ES-I3 (cell line): Measurements from ENCODE around the gene NCOR2.

Experiments used
- H3K36me3 ChIP-seq: 2 replicates; pipeline ENCODE4 v1.6.1; 2013; ENCODE audit warnings: mild to moderate bottlenecking, low read length, control low read depth, moderate library complexity; ENCODE audit not compliant: insufficient read depth
- H3K4me1 ChIP-seq: 2 replicates; pipeline ENCODE4 v1.6.1; 2013; ENCODE audit warnings: mild to moderate bottlenecking, control low read depth, low read length; ENCODE audit not compliant: insufficient read depth
- H3K9ac ChIP-seq: 2 replicates; pipeline ENCODE4 v1.6.1; 2013; ENCODE audit warnings: low read depth, mild to moderate bottlenecking, low read length, moderate library complexity
- H3K9me3 ChIP-seq: 2 replicates; pipeline ENCODE4 v1.6.1; 2013; ENCODE audit warnings: mild to moderate bottlenecking, low read length, moderate library complexity; ENCODE audit not compliant: control insufficient read depth, insufficient read depth

NCOR2 gene

DNA sequence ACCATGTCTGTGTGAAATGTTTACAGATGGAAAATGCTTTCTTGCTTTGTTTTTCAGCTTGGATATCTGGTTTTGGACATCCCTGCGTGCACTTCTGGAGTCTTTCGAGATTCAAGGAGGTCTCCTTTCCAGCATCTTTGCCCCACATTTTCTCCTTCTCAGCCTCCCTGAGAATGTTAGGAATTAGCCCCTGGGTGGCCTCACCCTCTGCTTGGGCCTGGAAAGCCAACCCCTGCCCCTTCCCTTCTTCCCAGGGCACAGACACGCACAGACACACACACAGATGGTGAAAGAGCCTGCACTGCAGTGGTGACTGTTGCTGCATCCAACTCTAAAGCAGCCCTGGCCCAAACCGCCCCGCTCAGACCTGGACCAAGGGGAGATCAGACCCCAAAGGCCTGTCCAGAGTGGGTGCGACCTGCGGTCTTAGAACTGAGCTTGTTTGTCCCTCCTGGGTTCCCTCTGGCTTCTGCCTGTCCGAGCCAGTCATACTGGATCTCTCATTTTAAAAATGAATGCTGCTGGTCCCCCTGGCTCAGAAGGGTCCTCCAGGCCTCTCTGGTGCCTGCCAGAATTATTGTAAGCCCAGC is 8.7 kb upstream of the NCOR2 start:
- H3K4me1 ChIP-seq = peaks cover 10% of the 10 kb centered on the region
- H3K9ac ChIP-seq = no peak overlapping the region
- no peaks in the 10 kb centered on the region for H3K36me3 ChIP-seq
- peaks cover 3% of the 10 kb centered on the region; the same call in 1 of the 2 replicates for H3K9me3 ChIP-seq

DNA sequence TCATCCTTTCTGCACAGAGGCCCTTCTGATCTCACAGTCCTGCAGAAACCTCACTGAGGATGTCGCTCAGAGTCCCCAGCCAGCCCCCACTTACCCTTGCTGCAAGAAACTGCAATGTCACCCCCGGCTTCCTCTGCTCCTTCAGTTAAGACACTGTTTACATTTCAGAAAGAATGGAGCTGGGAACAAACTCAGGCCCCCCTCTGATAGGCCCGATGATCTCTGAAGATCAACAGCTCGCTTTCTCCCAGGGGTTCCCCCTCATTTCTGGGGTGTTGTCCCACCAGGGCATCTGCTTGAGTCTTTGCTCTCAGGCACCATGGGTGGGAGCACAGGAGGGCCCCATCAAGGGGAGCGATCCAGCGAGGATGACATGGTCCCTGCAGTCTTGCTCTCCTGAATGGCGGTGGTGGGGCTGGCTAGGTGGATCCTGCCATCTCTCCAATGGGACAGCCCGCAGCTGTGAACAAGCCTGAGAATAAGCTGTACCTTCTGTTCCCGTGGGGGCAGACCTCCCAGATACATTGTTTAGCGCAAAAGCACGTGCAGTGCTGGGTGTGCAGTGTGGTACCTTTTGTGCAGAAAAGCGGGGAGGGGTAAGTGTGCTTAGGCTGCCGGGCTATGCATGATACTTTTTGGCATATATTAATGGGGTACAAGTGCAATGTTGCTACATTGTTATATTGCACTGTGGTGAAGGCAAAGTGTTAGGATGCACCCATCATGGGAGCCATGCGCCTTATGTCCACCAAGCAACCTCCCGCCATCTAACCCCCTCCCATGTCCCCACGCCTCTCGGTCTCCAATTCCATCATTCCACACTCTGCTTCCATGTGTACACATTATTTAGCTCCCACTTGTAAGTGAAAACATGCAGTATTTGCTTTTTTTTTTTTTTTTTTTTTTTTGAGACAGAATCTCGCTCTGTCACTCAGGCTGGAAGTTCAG is 6.7 kb upstream of the NCOR2 start:
- H3K9me3 ChIP-seq = peaks cover 3% of the 10 kb centered on the region; the same call in 1 of the 2 replicates

GRCh38 chr12:124571556-124571955 is 4.1 kb upstream of the NCOR2 start:
- H3K36me3 ChIP-seq = no peaks in the 10 kb centered on the region
- no peak overlapping the region for H3K9ac ChIP-seq
- peaks cover 19% of the 10 kb centered on the region for H3K4me1 ChIP-seq
- no peaks in the 10 kb centered on the region for H3K9me3 ChIP-seq

More for the DNA sequence above, 6.7 kb upstream of the NCOR2 start:
- Histone ChIP-seq H3K9ac (no peak overlapping the region), H3K4me1 (peaks cover 26% of the 10 kb centered on the region), H3K36me3 (no peaks in the 10 kb centered on the region)

GRCh38 chr12:124570810-124571209 is 3.4 kb upstream of the NCOR2 start:
- H3K9ac ChIP-seq = no peak overlapping the region
- H3K36me3 ChIP-seq = no peaks in the 10 kb centered on the region
- peaks cover 19% of the 10 kb centered on the region for H3K4me1 ChIP-seq
- H3K9me3 ChIP-seq = no peaks in the 10 kb centered on the region

DNA sequence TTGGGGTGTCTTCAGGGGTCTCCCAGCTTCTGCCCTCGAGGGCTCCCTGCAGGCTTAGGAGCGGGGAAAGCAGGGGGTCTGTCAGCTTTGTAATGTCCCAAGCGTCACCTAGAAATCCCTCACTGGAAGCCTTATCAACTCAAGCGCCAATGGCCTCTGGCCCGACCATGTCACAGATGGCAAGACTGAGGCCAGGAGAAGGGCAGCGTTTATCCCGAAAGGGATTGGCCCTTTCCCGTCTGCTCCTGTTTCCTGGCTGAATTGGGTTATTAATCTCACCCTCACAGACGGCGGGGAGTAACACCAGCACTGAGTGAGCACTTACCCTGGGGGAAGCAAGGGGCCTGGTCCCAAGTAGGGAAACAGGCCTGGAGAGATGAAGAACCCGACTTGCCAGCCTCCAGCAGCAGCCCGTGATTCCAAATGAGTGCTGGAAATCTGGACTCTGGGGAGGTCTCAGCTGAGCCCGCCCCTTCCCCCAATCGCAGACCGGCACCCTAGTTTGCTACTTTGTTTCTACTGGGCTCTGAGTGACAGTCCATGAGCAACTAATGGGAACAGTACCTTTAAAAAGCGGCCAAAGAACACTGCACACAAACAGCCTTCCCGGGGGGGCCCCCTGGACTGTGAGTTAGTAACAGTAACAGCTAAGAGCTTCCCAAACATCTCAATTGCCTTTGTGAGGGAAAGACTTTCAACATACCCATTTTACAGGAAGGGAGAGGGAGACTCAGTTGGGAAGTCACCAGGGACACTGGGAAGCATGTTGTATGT is 2.1 kb upstream of the NCOR2 start:
- no peaks in the 10 kb centered on the region for H3K36me3 ChIP-seq
- H3K9me3 ChIP-seq = no peaks in the 10 kb centered on the region

GRCh38 chr12:124568431-124569374 is 1.3 kb upstream of the NCOR2 start:
- Histone ChIP-seq H3K9ac (peak overlapping the region; percentile 59; the same call in 1 of the 2 replicates), H3K4me1 (peaks cover 20% of the 10 kb centered on the region), H3K9me3 (no peaks in the 10 kb centered on the region), H3K36me3 (no peaks in the 10 kb centered on the region)

More for the DNA sequence above, 2.1 kb upstream of the NCOR2 start:
- H3K9ac ChIP-seq = no peak overlapping the region
- peaks cover 19% of the 10 kb centered on the region for H3K4me1 ChIP-seq

- Histone ChIP-seq H3K4me1 (peaks cover 24% of the 10 kb centered on the region), H3K9ac (peak overlapping the region; percentile 59), H3K36me3 (no peaks in the 10 kb centered on the region), H3K9me3 (no peaks in the 10 kb centered on the region)
These were observed 411 bp upstream of the NCOR2 start for GRCh38 chr12:124567673-124568373.

DNA sequence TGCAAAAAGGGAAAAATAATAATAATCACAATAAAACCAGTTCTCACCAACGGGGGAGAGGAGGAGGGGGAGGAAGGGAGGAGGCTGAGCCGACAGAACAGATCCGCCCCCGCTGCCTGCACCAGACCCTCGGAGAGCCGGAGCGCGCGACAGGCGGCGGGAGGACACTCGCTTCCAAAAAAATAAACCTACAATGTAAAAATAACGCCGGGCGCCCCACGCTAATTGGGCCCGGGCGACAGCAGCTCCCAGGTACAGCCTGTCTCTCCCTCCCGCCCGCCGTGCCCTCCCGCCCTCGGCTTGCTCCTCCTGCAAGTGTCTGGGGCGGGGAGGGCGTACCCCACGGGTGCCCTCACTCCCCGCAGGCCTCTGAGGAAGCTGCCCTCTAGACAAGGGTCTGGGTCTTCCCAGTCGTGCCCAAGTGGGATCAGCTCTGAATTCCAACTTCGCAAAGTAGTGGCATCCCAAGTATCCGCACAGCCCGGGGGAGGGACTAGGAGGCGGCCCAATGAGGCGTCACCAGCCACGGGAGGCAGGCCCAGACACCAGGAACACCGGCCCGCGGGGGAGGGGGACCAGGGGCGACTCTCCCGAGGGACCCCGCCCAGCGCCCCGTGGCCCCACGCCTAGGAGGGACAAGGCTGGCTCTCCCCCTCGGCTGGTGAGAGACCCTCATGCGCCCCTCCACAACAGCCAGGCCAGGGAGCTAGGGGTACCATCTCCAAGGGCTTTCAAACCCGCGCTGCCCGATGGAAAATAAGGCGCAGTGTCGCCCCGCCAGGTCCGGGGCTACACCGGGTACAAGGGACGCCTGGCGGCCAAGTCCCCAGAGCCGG is 1.0 kb downstream of the NCOR2 start:
- Histone ChIP-seq H3K9ac (peak overlapping the region; percentile 83), H3K36me3 (no peaks in the 10 kb centered on the region), H3K4me1 (peaks cover 34% of the 10 kb centered on the region), H3K9me3 (no peaks in the 10 kb centered on the region)

- Histone ChIP-seq H3K4me1 (peaks cover 36% of the 10 kb centered on the region), H3K36me3 (no peaks in the 10 kb centered on the region), H3K9me3 (no peaks in the 10 kb centered on the region), H3K9ac (peak overlapping the region; percentile 83; the same call in 1 of the 2 replicates)
These were observed 1.7 kb downstream of the NCOR2 start for GRCh38 chr12:124565656-124566160.

DNA sequence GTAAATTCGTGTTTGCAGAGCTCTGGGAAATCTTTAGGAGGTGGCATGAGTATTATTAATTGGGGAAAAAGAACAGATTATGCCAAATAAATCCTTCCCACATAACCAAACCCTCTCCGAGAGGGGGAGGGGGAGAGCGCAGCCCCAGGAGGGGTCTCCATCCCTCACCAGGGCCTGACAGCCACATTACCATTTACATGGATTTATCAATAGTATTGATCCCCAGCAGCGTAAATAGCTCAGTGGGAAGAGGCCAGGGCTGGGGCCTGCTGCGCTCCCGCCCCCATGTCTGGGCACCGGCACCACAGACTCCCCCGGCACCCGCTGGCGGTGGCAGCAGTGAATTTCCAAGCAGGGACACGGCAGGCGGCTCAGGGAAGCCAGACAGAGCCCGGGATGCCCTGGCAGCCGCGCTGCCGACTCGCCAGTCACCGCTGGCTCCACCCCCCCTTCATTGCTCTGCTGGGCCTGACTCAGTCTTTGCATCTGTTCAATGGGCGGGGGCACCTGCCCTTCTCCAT is 2.4 kb downstream of the NCOR2 start:
- H3K9me3 ChIP-seq = no peaks in the 10 kb centered on the region
- H3K36me3 ChIP-seq = no peaks in the 10 kb centered on the region
- peak overlapping the region; percentile 29; the same call in 1 of the 2 replicates for H3K9ac ChIP-seq
- H3K4me1 ChIP-seq = peaks cover 36% of the 10 kb centered on the region

DNA sequence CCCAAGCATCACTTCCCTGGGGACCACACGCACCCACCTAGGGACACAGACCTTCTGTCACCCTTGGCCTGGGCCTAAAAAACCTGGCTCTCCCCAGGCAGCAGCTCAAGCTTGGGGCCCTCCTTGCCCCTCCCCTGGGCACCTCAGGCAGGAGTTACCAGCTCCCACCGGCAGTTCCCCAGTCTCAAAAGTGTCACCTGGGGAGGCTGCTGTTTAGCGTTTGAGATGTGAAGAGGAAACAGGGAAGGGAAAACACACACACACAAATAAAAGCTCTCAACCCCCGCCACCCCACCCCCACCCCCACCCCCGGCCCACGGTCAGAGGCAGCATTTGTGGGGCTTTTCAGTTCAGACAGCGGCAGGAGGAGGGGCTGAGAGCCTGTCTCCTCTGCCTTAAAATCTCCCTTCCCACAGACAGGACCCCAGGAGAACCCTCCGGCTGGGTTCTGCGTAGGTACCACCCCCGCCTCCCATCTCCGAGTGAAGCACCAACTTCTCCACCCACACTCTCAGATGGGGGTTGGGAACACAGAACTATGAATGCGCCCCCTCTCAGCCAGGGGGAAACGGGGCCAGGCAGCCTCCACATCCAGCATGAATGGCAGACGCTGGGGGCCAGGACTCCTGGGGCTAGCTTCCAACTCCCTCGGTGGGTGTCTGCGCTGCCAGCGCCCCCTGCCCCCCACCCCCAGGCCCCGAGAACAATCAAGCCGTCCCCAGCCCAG is 3.0 kb downstream of the NCOR2 start:
- Histone ChIP-seq H3K9me3 (no peaks in the 10 kb centered on the region), H3K4me1 (peaks cover 36% of the 10 kb centered on the region), H3K36me3 (no peaks in the 10 kb centered on the region), H3K9ac (peak overlapping the region; percentile 29; the same call in 1 of the 2 replicates)
